GM12874 (cell line): ENCODE data around the gene SPATS1.

Source experiments
- TF ChIP-seq, protein P1 (sequence below): IDR thresholded peaks from 2 replicates; pipeline ENCODE4 v1.5.1; 2011; ENCODE audit warnings: low read depth, mild to moderate bottlenecking, control low read depth, low read length, moderate library complexity; ENCODE audit not compliant: insufficient read depth

Gene SPATS1

DNA sequence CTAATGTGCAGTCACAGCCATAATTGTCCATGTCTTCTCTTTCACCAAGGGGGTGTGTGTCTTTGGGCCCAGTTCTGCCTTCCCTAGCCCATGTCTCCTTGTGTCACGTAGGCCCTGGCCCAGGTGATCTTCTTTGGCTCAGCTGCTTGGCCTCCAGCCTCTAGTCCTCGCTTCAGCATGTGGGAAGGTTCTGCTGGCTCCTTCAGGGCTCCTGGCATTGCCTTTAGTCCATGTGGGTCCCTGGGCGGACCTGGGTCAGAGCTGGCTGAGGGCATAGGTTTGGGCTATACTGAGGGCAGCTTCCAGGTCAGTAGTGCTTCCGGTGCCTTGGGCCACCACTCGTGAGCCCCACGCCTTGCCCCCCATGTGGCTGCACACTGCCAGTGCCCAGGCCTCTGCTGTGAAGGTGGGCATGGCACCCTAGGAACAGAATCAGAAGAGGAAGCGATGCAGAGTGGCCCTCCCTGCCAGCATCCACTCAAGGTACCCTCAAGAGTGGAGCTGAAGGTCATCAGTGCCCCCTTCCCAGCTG, 42.1 kb upstream of the SPATS1 start:
- TF ChIP-seq, protein P1, sequence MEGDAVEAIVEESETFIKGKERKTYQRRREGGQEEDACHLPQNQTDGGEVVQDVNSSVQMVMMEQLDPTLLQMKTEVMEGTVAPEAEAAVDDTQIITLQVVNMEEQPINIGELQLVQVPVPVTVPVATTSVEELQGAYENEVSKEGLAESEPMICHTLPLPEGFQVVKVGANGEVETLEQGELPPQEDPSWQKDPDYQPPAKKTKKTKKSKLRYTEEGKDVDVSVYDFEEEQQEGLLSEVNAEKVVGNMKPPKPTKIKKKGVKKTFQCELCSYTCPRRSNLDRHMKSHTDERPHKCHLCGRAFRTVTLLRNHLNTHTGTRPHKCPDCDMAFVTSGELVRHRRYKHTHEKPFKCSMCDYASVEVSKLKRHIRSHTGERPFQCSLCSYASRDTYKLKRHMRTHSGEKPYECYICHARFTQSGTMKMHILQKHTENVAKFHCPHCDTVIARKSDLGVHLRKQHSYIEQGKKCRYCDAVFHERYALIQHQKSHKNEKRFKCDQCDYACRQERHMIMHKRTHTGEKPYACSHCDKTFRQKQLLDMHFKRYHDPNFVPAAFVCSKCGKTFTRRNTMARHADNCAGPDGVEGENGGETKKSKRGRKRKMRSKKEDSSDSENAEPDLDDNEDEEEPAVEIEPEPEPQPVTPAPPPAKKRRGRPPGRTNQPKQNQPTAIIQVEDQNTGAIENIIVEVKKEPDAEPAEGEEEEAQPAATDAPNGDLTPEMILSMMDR, result no peak

DNA sequence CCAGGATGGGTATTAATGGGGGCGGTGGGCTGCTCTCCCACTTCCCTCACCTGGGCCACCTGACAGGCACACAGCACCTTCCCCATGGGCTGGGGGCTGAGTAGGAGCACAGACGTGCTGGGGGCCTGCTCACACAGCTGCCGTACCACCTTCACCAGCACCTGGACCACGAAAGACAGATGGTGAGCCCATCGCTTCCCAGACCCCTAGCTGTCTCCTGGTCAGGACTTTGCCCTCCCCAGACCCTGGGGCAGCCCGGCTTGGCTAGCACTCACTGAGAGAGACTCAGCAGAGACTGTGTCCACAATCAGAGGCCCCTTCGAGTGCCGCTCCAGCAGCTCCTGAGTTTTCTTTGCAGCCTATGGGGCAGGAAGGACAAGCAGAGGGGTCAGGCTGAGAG, 41.3 kb upstream of the SPATS1 start:
- TF ChIP-seq, protein P1, result no peak

DNA sequence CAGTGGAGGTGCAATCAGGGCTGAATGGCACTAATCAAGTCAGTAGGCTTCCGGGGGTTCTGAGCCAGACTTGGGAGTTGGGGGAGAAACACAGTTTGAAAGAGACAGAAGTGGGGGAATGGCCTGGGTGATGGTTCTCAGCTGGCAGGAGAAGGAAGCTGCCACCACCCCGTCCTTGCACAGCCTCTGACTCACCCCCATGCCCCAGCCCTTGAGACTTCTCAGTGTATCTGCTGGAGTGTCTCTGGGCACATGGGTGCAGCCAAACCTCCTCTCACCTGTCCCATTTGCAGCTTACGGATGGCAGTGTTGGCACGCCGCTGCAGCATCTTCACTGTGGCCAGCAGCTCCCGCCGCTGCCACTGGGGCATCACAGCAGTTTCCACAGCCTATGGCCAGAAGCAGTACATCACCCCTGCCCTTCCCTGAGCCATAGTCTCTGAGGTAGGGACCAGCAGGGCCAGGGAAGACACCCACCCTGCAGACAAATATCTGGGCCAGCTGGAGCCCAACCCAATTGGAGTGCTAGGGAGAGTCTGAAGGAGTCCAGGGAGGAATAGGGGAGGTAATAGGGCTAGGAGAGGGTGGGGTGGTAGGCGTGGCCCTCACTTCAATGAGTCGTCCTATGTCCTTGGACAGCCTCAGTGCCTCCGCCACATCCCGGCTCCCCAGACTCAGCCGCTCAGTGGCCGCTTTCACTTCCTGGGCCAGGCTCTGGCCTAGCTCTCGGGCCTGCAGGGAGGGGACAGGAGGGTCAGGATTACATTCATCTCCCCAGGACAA, 40.5 kb upstream of the SPATS1 start:
- TF ChIP-seq, protein P1, result no peak

DNA sequence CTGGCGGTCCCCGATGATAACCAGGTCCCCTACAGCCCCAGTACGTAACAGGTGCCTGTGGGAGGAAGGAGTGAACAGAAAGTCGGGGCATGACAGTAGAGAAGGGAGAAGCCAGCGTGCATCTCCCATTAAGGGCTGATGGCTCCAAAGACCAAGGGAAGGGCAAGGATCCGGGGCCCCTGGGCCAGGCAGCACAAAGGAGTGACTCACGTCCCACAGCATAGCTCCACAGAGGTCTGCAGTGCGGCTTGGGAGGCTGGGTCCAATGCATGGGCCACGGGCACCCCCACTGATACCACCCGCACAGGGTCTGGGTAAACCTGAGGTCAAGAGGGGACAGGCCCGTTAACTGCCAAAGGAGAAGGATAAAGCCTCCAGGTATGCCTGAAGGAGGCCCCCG, 39.6 kb upstream of the SPATS1 start:
- TF ChIP-seq, protein P1, result no peak

DNA sequence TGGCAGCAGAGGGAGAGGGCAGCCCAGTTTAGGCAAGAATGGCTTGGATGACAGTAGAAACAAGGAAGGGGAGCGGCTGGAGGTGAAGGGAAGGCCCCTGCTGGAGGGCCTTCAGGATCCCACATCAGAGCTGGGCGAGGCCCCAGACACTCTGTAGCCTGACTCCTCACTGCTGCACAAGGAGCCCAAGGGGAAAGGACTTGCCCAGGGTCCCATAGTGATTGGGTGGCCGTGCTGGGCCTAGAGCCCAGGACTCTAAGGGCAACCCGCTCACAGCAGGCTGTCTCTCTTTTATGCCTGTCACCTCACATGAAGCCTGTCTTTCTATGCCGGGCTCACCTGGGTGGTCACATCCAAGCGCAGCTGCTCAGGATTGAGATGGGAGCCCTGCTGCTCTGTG, 38.6 kb upstream of the SPATS1 start:
- TF ChIP-seq, protein P1, result no peak

DNA sequence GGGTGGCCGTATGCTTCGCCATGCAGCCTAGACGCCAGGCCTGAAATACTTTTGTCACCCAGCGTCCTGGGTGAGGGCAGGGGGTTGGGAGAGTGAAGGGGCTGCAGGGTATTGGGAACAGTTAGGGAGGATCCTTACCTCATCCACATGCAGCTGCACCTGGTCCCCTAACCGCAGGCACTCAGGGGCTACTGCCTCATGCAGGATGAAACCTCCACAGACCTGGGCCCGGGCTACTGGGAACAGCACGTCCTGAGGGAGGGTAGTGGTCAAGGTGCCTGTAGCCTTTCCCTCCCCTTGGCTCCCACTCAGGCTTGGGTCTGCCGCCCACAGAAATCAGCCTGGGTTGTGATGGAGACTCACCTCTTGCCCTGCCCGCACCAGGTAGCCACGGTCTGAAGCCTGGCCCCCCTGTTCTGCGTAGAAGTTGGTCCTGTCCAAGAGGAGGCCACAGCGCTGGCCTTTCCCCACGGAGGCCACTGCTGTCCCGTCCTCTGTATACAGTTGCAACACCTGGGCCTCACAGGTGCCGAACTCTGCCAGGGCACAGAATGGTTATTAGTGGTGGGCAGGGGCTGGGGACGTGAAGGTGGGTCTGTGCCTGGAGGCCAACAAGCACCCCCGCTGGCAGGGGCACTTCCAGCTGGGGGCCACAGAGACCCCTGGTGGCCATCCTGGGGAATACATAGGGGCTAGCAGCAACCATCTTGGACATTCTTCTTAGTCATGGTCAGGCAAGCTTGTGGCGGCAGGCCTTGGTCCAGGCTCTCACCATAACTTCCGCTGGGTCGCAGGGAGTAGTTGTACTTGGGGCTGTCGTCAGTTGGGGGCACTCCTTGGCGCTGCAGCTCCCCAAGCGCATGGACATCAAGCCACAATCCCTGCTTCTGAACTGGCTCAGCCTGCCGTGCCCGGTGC, 37.9 kb upstream of the SPATS1 start:
- TF ChIP-seq, protein P1, result peak; percentile 86

DNA sequence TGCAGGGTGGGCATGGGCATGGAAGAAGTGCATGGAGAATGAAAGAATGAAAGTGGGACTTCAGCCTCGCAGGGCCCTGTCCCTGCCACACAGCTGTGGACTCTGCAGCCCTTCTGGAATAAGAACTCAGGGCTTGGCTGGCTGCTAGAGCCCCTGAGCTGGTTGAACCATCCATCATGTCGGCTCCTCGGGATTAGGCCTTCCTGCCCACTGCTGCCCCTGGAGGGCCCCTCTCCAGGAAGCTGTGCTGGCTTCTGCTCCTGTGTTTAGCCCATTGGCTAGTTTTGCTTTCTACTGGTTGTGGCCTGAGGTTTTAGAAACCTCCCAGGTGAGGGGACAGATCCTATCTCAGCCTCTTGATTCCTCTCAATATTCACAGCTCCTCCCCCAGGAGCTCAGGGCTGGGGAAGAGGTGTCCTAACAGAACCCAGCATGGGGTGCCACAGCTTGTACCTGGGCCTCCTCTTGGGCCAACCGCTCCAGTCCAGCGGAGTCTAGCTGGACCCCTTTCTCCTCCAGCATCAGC, 37.2 kb upstream of the SPATS1 start:
- TF ChIP-seq, protein P1, result no peak
